Peyer's patch (tissue), 4 donors: ENCODE data around the gene ACACA. TPM values are rescaled to one million over a fixed set of nuclear protein-coding genes. Genes with fewer than 3 reads are reported as not detected.

Experiments
- DNase-seq, 3 donors: peaks; one replicate each; pipeline ENCODE4 v3.0.0-alpha.2; 2017 to 2019
- H3K27ac ChIP-seq, 4 donors: fragments of 200-600 bp; sonication (generic); one replicate each; pipeline ENCODE4 v1.5.1; 2016 to 2019
- H3K27me3 ChIP-seq, 2 donors: fragments of 200-600 bp; sonication (generic); one replicate each; pipeline ENCODE4 v1.5.1; 2019
- H3K36me3 ChIP-seq, 3 donors: fragments of 200-600 bp; sonication (generic); one replicate each; pipeline ENCODE4 v1.5.1; 2016 to 2019
- H3K4me1 ChIP-seq, 4 donors: fragments of 200-600 bp; sonication (generic); one replicate each; pipeline ENCODE4 v1.5.1; 2016 to 2019
- H3K4me3 ChIP-seq, 4 donors: fragments of 200-600 bp; sonication (generic); 1 replicate in 3 of 4; 2 replicates in 1 of 4; pipeline ENCODE4 v1.5.1; 2016 to 2019; ENCODE audit warnings: mild to moderate bottlenecking in 1 of 4
- H3K9me3 ChIP-seq, 4 donors: fragments of 200-600 bp; sonication (generic); one replicate each; pipeline ENCODE4 v1.5.1; 2016 to 2019; ENCODE audit warnings: mild to moderate bottlenecking in 1 of 4
- CTCF ChIP-seq, 6 experiments: fragments of 450-650 bp in 4 of 6; fragments of 200-600 bp in 2 of 6; sonication (generic) in 1 of 6; IDR thresholded peaks; one replicate each; pipeline ENCODE4 v1.5.1; 2017 to 2019; ENCODE audit warnings: antibody characterized with exemption in 6 of 6, mild to moderate bottlenecking in 3 of 6, moderate library complexity in 1 of 6
- POLR2A ChIP-seq, 2 donors: fragments of 450-650 bp; IDR thresholded peaks; one replicate each; pipeline ENCODE4 v1.5.1; 2017; ENCODE audit warnings: antibody characterized with exemption in 2 of 2, mild to moderate bottlenecking in 2 of 2, moderate library complexity in 2 of 2
- total RNA-seq, 4 donors: library from RNA; depleted of rRNA; stranded (reverse); fragments of >200 nt; gene quantifications; one replicate each; pipeline ENCODE4 v1.1.0, GENCODE V29; 2016

Gene ACACA
- total RNA-seq, 4 donors from 2014 or later = 31.7 to 71.7 (median 43.0) TPM

GRCh38 chr17:37110746-37111145 lies 295.9 kb downstream of the ACACA start:
- H3K4me1 ChIP-seq = no peaks in the 10 kb centered on the region
- TF ChIP-seq CTCF (IDR thresholded peaks at IDR 0.05) (no peak), POLR2A (IDR thresholded peaks at IDR 0.05) (no peak)
- H3K4me3 ChIP-seq = no peak overlapping the region
- H3K27ac ChIP-seq = no peak overlapping the region
- H3K9me3 ChIP-seq = no peaks in the 10 kb centered on the region
- DNase-seq = no peak
- H3K36me3 ChIP-seq = peaks cover 0 to 28% (median 0%) of the 10 kb centered on the region in 3 donors
- H3K27me3 ChIP-seq = no peaks in the 10 kb centered on the region

GRCh38 chr17:37109731-37110710 lies 296.6 kb downstream of the ACACA start:
- no peaks in the 10 kb centered on the region for H3K27me3 ChIP-seq
- peaks cover 0 to 28% (median 0%) of the 10 kb centered on the region in 3 donors for H3K36me3 ChIP-seq
- no peak overlapping the region for H3K27ac ChIP-seq
- DNase-seq = no peak
- H3K9me3 ChIP-seq = no peaks in the 10 kb centered on the region
- no peak for TF ChIP-seq POLR2A (IDR thresholded peaks at IDR 0.05)
- no peak for TF ChIP-seq CTCF (IDR thresholded peaks at IDR 0.05)
- no peaks in the 10 kb centered on the region for H3K4me1 ChIP-seq
- H3K4me3 ChIP-seq = no peak overlapping the region

- peaks cover 0 to 33% (median 0%) of the 10 kb centered on the region in 3 donors for H3K36me3 ChIP-seq
Measured at GRCh38 chr17:37109106-37109505, 297.5 kb downstream of the ACACA start.

DNA sequence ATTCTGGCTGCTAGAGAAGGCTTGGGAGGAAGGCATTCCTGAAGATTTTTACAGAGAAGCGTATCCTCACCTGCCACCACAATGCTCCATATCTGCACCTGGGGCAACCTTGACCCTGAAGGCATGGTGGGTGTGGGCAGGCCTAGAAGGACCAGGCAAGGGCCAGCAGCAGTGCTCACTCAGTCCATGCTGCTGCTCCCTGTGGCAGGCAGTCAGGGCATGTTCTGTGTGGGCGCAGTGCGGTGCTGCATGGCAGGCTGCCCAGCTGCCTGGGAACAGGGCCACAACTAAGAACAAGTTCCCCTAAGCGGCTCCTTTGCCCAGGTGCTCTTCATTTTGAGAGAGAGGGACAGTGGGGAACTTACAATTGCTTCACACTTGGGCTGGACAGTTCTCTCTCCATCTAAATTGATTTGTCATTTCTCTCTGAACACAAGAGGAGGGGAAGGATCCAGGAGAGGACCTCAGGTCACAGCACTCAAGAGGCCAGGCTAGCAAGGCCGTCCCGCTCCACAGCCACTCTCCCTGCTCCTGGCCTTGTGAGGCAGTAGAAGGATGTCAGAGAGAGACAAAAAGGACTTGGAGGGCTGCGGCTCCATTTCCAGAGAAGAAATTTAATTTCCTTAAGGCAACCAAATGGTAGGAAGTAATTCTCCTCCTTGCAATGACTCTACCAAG lies 299.1 kb downstream of the ACACA start:
- H3K27ac ChIP-seq = no peak overlapping the region
- no peak overlapping the region for H3K4me3 ChIP-seq
- H3K4me1 ChIP-seq = no peaks in the 10 kb centered on the region
- TF ChIP-seq CTCF (IDR thresholded peaks at IDR 0.05) = no peak
- TF ChIP-seq POLR2A (IDR thresholded peaks at IDR 0.05) = no peak
- H3K9me3 ChIP-seq = no peaks in the 10 kb centered on the region
- no peak for DNase-seq
- H3K36me3 ChIP-seq = peaks cover 0 to 31% (median 0%) of the 10 kb centered on the region in 3 donors
- no peaks in the 10 kb centered on the region for H3K27me3 ChIP-seq

More at GRCh38 chr17:37109106-37109505, 297.5 kb downstream of the ACACA start:
- Histone ChIP-seq H3K27me3 (no peaks in the 10 kb centered on the region), H3K4me3 (no peak overlapping the region), H3K9me3 (no peaks in the 10 kb centered on the region), H3K4me1 (no peaks in the 10 kb centered on the region), H3K27ac (no peak overlapping the region)
- TF ChIP-seq CTCF (IDR thresholded peaks at IDR 0.05) = no peak
- no peak for DNase-seq

- Histone ChIP-seq H3K4me1 (no peaks in the 10 kb centered on the region), H3K27me3 (no peaks in the 10 kb centered on the region), H3K4me3 (no peak overlapping the region), H3K9me3 (no peaks in the 10 kb centered on the region), H3K36me3 (peaks cover 0 to 19% (median 0%) of the 10 kb centered on the region in 3 donors), H3K27ac (no peak overlapping the region)
- DNase-seq = no peak
- TF ChIP-seq POLR2A (IDR thresholded peaks at IDR 0.05) (no peak), CTCF (IDR thresholded peaks at IDR 0.05) (no peak)
Measured at GRCh38 chr17:37106049-37106448, 300.6 kb downstream of the ACACA start.
